GM18867 (cell line): Measurements from ENCODE around the gene VCAM1.

Experiments
- ATAC-seq: cut with Tn5 transposase; IDR thresholded peaks from one replicate; pipeline ENCODE4 v1.9.1; 2021; ENCODE audit warnings: mild to moderate bottlenecking, moderate library complexity; ENCODE audit not compliant: unreplicated experiment

Gene VCAM1

DNA sequence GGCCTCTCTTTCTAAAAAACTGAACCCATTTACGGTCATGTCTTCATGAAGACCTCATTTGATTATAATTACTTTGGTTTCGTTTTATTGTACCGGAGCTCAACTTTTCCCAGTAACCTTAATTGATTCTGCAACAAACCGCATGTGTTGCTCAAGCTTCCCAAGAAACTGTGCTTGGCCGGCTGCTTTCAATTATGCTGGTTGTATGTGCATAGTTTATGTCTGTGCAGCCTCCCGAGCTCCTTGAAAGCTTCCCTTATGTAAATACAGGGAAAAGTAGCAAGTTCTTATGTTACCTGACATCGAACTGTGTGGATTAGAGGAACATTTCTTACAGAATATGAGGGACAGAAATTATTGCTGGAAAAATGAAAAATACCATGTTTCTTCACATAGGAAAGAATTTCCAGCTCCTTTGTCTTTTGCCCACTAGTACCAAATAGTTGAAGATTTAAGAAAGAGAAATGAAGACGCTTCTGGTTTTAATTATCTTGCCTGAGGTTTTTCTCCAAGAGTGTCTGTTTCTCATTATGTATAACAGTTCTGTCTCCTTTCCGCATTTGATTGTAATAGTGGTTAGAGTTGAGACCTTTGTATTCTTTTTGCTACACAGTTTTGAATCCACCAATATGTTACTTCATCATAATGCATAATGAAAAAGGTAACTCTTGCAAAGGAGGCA is 2.1 kb downstream of the VCAM1 start:
- no peak for ATAC-seq

DNA sequence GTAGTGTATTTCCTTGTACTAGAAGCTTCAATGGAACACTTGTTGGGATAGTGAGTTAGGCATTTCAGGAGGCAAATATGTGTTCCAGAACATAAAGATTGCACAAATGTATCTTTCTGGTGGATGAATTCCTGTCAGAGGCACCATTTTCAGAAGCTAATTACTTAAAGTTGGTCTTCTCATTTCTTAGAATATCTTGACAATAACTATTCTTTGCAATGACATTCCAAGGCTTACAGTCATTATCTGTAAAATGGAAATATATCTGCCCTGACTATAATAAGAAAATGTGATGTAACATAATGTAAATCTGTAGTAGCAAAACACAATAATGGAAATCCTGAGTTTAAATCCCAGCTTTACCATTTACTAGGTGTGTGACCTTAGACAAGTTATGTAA is 2.7 kb downstream of the VCAM1 start:
- ATAC-seq = no peak

DNA sequence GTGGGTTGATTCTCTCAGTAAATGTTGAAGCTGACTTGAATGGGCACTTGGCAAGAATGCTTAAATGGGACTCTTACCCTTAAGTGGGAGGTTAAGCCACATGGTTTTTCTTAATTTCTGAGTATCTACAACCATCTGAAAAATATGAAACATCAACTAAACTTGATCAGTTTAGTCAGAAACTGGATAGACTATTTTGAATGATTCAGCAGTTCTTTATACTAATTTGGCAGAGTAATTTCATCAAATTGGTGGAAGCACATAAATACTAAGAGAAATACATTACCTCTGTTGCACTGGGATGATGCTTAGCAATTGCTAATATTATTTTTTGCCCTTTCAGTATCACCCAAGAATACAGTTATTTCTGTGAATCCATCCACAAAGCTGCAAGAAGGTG is 4.7 kb downstream of the VCAM1 start:
- ATAC-seq = no peak

DNA sequence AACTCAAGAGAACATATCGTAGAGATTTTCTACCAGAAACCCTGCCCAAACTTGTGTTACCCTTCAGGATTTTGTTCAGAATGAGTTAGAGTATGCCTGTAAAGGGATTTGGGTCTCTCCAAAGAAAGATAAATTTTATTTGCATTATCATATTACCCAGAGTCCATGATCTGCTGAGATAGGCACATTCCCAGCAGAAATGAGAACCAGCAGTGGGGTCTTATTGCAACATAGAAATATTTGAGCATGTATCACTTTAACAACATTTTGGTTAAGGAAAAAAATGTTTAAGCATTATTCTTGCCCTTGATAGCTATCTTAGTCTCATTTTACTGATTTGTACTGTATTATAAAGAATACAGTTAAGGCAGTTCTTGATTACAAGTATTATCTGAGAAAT is 10.6 kb downstream of the VCAM1 start:
- no peak for ATAC-seq

DNA sequence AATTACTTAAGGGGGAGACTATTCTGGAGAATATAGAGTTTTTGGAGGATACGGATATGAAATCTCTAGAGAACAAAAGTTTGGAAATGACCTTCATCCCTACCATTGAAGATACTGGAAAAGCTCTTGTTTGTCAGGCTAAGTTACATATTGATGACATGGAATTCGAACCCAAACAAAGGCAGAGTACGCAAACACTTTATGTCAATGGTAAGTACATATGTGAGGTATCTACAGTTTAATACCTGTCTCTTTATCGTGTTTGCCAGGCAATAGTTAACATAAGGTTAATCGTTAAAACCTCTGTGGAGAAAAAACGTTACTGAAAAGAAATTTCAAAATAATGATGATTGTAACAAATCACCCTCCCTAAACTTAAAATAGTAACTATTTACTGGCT is 11.8 kb downstream of the VCAM1 start:
- ATAC-seq = no peak

DNA sequence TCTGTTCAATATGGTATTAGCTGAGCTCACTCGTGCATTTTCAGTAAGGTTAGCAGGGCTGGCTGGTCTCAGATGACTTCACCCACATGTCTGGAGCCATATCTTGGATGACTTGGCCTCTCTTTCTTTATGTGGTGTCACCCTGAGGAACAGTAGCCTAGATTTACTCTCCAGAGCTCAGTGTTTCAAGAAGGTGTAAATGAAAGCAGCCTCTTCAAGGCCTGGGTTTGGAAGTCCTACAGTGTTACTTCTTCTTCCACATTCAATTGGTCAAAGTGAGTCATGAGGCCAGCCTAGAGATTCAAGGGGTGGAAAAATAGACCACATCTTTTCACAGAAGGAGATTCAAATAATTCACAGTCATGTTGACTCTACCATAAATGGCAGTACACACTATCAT is 12.2 kb downstream of the VCAM1 start:
- no peak for ATAC-seq

DNA sequence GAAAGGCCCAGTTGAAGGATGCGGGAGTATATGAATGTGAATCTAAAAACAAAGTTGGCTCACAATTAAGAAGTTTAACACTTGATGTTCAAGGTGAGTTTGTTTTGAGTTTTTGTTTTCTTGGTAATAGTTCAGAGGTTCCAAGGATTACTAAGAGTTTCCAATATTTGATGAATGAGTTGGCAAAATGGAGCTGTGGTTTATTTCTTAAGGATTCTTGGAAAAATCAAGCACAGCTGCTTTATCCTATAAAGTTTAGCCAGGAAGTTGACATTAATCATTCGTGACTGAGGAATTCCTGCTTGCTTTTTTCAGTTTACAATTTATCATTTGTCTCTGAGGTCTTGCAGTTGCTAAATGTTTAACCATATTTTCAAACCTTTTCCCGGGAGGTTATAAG is 15.1 kb downstream of the VCAM1 start:
- no peak for ATAC-seq

DNA sequence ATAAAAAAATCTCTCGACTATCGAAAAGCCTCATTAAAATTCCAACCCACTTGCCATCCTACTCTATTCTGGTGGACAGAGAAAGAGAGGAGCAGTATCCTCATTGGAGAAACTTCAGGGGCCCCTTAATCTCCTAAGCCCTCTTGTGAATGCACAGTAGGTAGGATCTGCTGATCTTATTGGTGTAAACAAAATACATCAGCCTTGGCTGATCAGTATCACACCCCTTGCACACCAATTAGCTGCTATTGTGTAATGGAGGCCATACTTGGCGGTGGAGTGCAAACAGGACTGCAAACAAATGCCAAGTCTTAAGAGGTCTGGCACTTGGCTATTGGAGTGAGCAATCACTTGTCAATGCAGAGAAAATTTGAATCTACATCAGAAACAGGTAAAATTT is 15.7 kb downstream of the VCAM1 start:
- no peak for ATAC-seq

DNA sequence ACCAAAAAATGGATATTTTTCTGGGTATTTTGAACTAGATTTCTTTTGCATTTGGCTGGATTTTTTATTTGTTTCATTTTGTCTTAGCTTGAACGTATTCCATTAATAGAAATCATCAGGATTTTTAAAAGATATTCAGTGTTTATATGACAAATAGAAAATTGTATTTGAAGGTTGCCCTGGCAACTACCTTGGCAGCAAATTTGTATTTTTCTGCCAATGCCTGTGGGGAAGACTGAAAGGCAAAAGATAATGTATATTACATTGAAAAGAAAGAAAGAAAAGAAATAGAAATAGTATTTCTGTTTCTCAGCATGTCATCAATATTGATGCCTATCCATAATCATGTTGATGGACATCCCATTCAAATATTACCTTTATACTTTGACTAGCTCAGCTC is 16.8 kb downstream of the VCAM1 start:
- no peak for ATAC-seq

DNA sequence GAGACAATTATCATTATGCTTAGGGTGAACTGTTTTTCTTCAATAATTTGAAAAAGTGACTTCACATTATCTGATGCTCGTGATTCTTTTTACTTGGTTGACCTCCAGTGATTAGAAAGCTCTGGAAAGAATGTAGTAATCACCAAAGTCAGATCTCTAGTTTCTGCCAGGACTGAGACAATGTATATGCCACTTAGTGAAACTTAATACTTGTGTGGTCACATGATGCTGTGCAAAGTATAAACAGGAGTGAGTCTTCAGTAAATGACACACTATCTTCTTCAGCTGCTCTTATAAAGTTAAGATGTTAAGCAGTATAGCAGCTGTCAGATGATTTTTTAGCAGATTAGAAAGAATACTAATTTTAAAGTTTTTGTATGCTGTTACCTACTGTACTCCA is 17.2 kb downstream of the VCAM1 start:
- ATAC-seq = no peak

DNA sequence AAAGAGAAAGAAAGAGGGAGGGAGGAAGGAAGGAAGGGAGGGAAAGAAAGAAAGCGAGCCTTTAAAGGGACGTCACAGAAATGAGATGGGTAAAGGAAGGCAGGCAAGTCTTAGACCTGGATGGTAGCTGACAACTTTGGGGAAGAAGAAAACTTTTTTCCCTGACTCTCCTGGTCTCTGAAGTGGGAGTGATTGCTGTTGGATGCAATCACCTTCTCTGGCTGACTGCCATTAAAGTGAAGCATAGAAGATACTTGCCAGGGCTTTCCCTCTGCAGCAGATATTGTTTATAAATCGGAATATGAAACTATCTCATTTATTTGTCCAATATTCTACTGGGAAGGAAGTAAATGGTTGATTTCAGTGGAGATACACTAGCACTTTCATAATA is 27.0 kb downstream of the VCAM1 start:
- peak; percentile 16 for ATAC-seq

DNA sequence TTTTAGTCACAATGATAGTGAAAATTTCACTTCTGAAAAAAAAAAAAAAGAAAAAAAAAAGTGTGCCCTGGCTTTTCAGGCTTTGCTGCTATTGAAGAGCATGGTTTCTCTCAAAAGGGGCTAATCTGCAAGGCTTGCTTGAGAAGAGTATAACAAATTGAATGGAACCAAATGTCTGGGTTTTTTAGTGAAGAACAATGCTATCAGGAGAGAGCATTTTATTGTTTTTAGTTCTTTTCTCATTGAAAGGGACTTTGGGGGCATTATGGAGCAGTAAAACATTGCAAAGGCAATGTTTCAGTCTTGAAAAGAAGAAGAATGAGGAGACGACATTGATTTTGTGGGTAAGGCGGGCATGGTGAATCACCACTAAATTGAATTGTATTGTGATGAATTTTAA is 28.2 kb downstream of the VCAM1 start:
- ATAC-seq = no peak

DNA sequence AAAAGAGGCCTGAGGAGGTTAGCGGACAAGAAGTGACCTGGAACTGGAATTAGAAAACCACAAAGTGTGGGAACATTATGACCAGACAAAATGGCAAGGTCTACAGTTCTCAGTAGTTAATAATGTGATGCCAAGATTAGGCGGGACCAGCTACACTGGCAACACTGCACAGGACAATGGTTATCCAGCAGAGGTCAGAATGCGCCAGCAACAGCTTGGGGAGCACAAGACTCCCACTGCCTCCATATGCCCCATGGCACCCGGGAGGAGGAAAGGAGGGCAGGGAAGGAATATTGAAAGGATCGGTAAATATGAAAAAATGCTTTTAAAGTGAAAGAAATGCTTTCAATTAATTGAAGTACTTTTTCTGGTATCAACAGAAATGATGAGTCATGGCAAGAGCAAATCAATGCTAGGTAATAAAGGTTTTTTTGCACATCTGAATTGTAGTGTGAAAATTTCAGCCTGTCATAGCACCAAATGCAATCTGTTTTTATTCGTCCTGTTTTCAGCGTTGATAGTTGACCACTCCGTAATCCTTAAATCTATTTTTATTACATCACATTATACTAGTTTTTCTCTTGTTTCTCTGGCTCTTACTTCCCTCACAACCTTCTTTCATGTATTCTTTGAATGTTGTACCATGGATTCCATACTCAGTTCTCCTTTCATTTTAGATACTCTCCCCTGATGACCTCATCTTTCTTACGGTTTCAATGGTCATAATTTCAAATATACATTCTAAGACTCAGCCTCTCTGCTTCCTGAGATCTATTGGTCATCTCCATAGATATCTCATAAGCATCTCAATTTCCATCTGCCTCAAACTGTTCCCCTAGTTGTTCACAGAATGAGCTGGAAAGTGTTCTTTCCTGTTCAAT is 30.7 kb downstream of the VCAM1 start:
- ATAC-seq = peak; percentile 42

DNA sequence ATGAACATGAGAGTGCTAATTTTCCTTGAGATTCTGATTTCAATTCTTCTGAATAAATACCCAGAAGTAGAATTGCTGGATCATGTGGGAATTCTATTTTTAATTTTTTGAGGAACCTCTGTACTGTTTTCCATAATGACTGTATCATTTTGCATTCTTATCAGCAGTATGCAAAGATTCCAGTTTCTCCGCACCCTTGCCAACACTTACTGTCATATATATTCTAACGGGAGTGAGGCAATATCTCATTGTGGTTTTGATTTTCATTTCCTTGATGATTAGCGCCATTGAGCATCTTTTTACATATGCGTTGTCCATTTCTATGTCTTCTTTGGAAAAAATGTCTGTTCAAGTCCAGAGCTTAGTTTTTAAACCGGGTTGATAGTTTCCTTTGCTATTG is 33.2 kb downstream of the VCAM1 start:
- no peak for ATAC-seq

DNA sequence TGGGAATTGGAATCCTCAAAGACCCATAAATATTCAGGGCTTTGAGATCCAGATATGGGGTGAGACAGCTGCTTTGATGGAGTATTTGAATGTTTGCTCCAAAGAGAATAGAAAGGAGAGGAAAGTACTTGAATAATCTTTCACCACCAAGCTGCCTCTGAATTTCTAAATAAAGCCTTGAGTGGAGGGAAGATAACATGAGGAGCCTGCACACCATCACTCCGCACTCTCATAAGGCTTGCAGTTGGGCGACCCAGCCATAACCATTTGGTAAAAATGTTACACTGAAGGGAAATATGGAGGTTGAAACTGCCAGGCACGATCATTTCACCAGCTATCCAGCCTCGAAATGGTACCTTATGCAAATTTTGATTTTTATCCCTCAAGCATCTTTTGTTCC is 38.4 kb downstream of the VCAM1 start:
- no peak for ATAC-seq

DNA sequence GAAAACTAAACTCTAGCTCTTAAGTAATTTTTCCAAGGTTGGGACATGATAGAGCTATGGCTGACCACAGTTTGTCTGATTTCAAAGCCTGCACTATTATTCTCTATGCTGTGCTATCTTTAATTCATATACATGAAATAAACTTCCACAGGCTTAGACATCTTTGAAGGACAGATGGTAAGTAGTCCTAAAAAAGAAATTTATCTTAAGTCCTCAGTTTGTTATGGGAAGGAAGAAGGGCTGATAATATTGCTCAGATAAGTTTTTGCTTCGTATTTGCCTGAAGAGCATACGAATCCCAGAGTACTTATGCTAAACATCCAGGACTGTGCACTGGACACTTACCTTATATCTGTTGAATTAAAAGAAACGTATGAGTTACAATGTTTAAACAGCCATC is 39.6 kb downstream of the VCAM1 start:
- ATAC-seq = no peak

DNA sequence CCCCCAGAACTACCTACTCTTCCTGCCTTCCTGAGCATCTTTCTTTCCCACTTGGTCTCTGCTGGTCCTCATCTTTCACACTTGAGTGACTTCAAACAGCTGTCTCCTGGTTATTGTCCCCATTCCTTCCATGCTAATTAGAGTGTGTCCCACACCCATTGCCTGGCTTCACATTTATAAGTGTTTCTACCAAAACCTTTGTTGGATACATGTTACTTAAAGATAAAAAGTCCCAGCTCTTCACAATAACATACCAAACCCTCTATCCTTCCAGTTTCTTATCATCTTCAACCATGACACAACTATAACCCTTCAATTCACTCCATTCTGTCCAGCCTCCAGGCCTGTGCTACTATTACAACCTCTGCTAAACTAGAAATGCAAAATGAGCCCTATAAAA is 41.0 kb downstream of the VCAM1 start:
- ATAC-seq = no peak

DNA sequence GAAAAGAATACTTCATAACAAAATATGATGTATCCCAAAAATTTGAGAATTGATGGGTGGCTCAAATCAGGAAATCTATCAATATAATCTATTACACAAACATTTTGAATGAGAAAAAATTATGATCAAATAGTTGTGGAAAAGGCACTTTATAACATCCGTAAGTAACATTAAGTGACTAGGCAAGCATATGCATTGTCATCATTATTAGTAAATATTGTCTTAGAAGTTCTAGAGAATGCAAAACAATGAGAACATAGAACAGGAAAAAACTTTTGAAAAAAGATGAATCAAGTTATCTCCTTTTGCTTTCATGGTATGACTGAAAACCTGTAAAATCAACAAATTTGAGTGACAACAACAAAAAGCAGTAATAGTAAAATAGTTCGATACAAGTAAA is 42.9 kb downstream of the VCAM1 start:
- no peak for ATAC-seq

DNA sequence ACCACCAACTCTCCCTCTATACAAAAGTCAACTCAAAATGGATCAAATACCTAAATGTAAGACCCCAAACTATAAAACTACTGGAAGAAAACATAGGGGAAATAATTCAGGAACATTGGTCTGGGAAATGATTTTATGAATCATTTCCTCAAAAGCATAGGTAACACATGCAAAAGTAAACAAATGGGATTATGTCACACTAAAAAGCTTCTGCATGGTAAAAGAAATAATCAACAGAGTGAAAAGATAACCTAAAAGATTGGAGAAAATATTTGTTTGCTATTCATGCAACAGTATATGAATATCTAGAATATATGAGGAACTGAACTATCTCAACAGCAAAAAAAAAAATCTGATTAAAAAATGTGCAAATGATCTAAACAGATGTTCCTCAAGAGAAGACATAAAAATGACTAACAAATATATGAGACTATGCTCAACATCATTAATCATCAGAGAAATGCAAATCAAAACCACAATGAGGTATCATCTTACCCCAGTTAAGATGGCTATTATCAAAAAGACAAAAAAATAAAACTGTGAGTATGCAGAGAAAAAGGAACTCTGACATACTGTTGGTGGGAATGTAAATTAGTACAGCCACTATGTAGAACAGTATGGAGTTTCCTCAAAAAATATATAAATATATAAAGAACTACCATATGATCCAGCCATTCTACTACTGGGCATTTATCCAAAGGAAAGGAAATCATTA is 47.8 kb downstream of the VCAM1 start:
- no peak for ATAC-seq

DNA sequence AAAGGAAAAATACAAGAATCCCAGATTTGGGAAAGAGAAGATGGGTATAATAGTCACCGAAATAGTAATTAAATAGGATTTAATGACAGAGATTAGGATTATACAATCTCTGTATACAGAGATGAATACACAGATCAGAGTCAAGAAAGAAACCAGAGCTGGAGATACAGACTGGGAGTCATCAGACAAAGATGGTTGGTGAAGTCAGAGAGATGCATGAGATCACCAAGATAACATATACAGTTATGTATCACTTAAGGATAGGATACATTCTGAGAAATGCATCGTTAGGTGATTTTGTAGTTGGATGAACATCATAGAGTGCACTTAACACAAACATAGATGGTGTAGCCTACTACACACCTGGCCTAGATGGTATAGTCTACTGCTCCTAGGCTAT is 49.8 kb downstream of the VCAM1 start:
- ATAC-seq = no peak

DNA sequence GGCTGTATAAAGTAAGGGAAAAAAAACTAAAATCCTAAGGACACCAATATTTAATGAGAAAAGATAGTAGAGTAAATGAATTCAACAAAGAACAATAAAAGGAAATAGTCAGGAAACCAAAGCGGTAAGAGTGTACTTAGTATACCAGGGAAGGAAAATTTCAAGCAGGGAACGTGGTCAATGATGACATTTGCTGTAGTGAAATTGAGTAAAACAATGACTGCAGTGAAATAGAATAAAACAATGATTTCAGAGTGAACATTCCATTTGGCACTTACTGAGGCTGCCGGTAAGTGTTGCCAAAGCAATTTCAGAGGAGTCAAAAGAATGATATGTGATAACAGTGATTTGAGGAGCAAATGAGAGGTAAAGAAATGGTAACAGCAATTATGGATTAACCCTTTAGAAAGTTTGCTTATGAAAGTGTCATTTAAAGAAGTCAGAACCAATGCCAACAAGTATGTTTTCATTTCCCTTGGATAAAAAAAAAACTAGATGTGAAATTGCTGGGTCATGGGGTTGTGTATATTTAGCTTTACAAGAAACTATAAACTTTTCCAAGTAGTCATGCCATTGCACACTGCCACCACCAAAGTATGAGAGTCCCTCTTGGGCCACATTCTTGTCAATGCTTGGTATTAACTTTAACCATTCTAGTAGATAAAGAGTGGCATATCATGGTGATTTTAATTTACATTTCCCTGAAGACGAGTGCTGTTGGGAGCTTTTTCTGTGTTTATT is 50.5 kb downstream of the VCAM1 start:
- no peak for ATAC-seq
